ENCODE results near the gene SIL1.

DNA sequence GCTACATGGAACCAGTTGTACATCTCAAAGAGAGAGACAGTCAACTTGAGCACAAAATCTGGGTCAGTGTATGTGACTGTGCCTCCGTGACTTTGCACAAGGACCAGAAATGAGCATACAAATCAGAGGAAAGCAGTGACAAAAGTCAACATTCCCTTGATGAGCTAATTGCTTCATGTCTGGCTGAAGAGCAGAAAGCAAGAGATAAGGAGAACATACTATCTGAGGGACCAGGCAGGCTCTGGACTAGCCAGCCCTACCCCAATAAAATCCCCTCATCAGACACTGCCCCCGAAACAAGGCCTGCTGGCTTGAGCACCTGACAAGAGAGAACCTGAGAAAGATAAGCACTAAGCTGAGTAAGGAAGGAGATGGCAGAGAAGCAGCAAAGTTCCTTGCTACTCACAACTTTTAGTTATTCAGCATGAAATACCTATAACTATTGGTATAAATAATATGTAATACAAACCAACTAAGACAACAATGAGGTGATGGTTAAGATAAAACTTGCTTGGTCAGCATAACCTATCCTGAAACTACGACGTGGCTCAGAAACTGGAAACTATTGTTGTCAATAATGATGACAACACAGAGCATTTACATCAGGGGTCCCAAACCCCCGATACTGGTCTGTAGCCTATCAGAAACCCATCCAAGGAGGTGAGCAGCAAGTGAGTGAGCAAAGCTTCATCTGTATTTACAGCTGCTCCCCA is 9.5 kb downstream of the SIL1 start:
- TF ChIP-seq EZH2 (IDR thresholded peaks at IDR 0.05; ENCODE audit: borderline replicate concordance, low read depth, low read length) (no peak), CREM (IDR thresholded peaks at IDR 0.05; ENCODE audit: low read depth) (peak; percentile 42; the same call in 1 of the 2 replicates), ZFX (CRISPR knock-in tag; IDR thresholded peaks at IDR 0.05) (no peak), FOS (IDR thresholded peaks at IDR 0.05; ENCODE audit: extremely low read depth, insufficient read length) (no peak), RFX5 (IDR thresholded peaks at IDR 0.05; ENCODE audit: low read depth, low read length) (no peak), ZNF146 (CRISPR knock-in tag; IDR thresholded peaks at IDR 0.05; ENCODE audit: unreplicated experiment) (no peak), CSDE1 (IDR thresholded peaks at IDR 0.05) (no peak), ZNF280A (IDR thresholded peaks at IDR 0.05; ENCODE audit: low read depth, partially characterized antibody) (no peak), POLR2AphosphoS5 (IDR thresholded peaks at IDR 0.05; ENCODE audit: control insufficient read depth, insufficient read depth, low read depth, low read length) (peak; percentile 82)
